ENCODE data around the gene GMNC. TPM values are rescaled to one million over a fixed set of nuclear protein-coding genes. Genes with fewer than 3 reads are reported as not detected.
"Not testable (repeated sequence)": the region's sequence is repeated elsewhere in the genome, so short reads cannot be mapped to it uniquely, and the experiment has no call there.

The GMNC gene
- total RNA-seq, 2 experiments from 2014 or later: not detected

DNA sequence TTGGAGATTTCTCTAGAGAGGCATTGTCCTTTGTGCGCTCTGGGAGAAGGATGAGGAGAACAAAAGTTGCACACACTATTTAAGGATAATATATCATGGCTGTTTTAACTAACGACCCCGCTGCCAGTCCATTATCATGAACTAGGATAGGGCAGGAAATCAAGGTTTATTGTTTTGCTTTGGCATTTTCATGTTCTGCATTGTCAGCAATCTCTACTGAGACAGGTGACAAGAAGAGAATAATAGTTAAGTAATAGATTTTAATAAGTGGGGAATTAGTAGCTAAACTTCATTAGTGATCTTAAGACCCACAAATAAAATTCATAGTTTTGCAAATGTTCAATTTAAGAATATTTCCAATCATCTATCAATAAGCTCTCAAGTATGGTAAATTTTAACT lies 20.6 kb upstream of the GMNC start:
- H3K79me2 ChIP-seq (ENCODE audit: insufficient read depth, low read depth, low read length): no peaks in the 10 kb centered on the region
- TF ChIP-seq, protein P1, sequence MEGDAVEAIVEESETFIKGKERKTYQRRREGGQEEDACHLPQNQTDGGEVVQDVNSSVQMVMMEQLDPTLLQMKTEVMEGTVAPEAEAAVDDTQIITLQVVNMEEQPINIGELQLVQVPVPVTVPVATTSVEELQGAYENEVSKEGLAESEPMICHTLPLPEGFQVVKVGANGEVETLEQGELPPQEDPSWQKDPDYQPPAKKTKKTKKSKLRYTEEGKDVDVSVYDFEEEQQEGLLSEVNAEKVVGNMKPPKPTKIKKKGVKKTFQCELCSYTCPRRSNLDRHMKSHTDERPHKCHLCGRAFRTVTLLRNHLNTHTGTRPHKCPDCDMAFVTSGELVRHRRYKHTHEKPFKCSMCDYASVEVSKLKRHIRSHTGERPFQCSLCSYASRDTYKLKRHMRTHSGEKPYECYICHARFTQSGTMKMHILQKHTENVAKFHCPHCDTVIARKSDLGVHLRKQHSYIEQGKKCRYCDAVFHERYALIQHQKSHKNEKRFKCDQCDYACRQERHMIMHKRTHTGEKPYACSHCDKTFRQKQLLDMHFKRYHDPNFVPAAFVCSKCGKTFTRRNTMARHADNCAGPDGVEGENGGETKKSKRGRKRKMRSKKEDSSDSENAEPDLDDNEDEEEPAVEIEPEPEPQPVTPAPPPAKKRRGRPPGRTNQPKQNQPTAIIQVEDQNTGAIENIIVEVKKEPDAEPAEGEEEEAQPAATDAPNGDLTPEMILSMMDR (conservative IDR thresholded peaks at IDR 0.05; ENCODE audit: low read length): no peak
- TF ChIP-seq EZH2phosphoT487 (IDR thresholded peaks at IDR 0.05; ENCODE audit: borderline replicate concordance, low read depth, low read length): no peak
- no peak overlapping the region for H3K4me3 ChIP-seq (ENCODE audit: low read depth, low read length, poor library complexity, severe bottlenecking)
- intact Hi-C loops (cut with micrococcal nuclease; ENCODE audit: unreplicated experiment): loop anchor here (10.0 kb wide), 3 partner anchors 352 to 1562 kb away; no protein-coding TSS in a partner anchor
- no peaks in the 10 kb centered on the region for H3K4me1 ChIP-seq (ENCODE audit: insufficient read depth, low read length, poor library complexity, severe bottlenecking)
- H3K36me3 ChIP-seq (ENCODE audit: insufficient read depth, low read length): no peaks in the 10 kb centered on the region
- CTCF ChIA-PET (ENCODE audit: unreplicated experiment): no interaction called here
- no peaks in the 10 kb centered on the region for H4K20me1 ChIP-seq (ENCODE audit: insufficient read depth, low read length)
- no peak overlapping the region for H3K27ac ChIP-seq (ENCODE audit: low read depth, low read length, poor library complexity, severe bottlenecking)
- POLR2A ChIA-PET: interaction anchor here (0.6 to 1.2 kb wide), 2 partner anchors 51 to 119 kb away, joined by 3 read pairs; no protein-coding TSS in a partner anchor
- H3K9me2 ChIP-seq (ENCODE audit: insufficient read depth, low read length): no peaks in the 10 kb centered on the region
- H2AFZ ChIP-seq (ENCODE audit: low read length): no peak overlapping the region
- no peaks in the 10 kb centered on the region for H3K9me3 ChIP-seq (ENCODE audit: low read length)
- no TSS peak for BruUV-seq (replicated peaks)
- DNase-seq (ENCODE audit: low spot score): no peak
- no peak overlapping the region for H3K4me2 ChIP-seq (ENCODE audit: low read length)

DNA sequence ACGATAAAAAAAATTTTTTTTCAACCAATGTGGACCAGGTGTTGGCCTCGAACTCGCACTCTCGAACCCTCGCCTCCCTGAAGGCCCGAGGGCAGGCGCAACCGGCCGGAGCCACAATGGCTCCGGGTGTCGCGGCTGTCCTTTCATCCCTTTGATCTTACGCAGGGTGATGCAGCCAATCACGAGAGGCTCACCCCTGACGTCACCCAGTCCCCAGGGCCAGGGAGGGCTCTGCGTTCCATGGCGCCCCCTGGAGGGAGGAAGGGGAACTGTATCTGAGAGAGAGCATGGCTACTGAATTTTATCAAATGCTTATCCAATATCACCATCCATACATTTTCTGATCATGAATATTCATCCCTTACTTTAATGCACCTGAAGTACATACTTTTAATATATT lies 15.4 kb upstream of the GMNC start:
- intact Hi-C loops (cut with micrococcal nuclease; ENCODE audit: unreplicated experiment): no loop called here
- Histone ChIP-seq H3K4me3 (ENCODE audit: low read depth, low read length, poor library complexity, severe bottlenecking) (no peak overlapping the region), H3K36me3 (ENCODE audit: insufficient read depth, low read length) (no peaks in the 10 kb centered on the region), H3K9me3 (ENCODE audit: low read length) (no peaks in the 10 kb centered on the region), H3K9me2 (ENCODE audit: insufficient read depth, low read length) (no peaks in the 10 kb centered on the region), H4K20me1 (ENCODE audit: insufficient read depth, low read length) (no peaks in the 10 kb centered on the region), H2AFZ (ENCODE audit: low read length) (no peak overlapping the region), H3K79me2 (ENCODE audit: insufficient read depth, low read depth, low read length) (no peaks in the 10 kb centered on the region), H3K4me2 (ENCODE audit: low read length) (no peak overlapping the region), H3K27ac (ENCODE audit: low read depth, low read length, poor library complexity, severe bottlenecking) (no peak overlapping the region), H3K4me1 (ENCODE audit: insufficient read depth, low read length, poor library complexity, severe bottlenecking) (no peaks in the 10 kb centered on the region)
- no TSS peak for BruUV-seq (replicated peaks)
- TF ChIP-seq EZH2phosphoT487 (IDR thresholded peaks at IDR 0.05; ENCODE audit: borderline replicate concordance, low read depth, low read length): no peak
- TF ChIP-seq, protein P1 (conservative IDR thresholded peaks at IDR 0.05; ENCODE audit: low read length): peak; percentile 76
- POLR2A ChIA-PET: no interaction called here
- CTCF ChIA-PET (ENCODE audit: unreplicated experiment): no interaction called here
- DNase-seq (ENCODE audit: low spot score): no peak

DNA sequence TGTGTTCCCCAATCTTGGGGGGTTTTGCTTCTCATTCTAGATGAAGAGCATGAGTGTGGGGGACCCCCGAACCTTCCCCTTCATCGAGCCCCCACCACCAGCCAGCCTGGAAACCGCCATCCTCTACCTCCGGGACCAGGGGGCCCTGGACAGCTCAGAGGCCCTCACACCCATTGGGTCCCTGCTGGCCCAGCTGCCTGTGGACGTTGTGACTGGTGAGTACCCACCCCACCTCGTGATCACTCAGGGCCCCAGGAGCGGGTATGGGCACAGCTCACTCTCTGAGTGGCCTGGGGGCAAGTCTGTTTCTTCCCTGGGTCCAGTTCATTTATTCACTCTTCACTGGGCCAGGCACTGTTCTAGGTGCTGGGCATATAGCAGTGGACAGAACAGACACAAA lies 13.9 kb upstream of the GMNC start:
- DNase-seq (ENCODE audit: low spot score); H3K4me3 ChIP-seq (ENCODE audit: low read depth, low read length, poor library complexity, severe bottlenecking); H3K27ac ChIP-seq (ENCODE audit: low read depth, low read length, poor library complexity, severe bottlenecking); H3K79me2 ChIP-seq (ENCODE audit: insufficient read depth, low read depth, low read length); H3K9me2 ChIP-seq (ENCODE audit: insufficient read depth, low read length); BruUV-seq (replicated peaks); POLR2A ChIA-PET; H2AFZ ChIP-seq (ENCODE audit: low read length); intact Hi-C loops (cut with micrococcal nuclease; ENCODE audit: unreplicated experiment); H3K4me2 ChIP-seq (ENCODE audit: low read length); H3K4me1 ChIP-seq (ENCODE audit: insufficient read depth, low read length, poor library complexity, severe bottlenecking); H3K9me3 ChIP-seq (ENCODE audit: low read length); H4K20me1 ChIP-seq (ENCODE audit: insufficient read depth, low read length); CTCF ChIA-PET (ENCODE audit: unreplicated experiment); H3K36me3 ChIP-seq (ENCODE audit: insufficient read depth, low read length): not testable (repeated sequence)

- H3K27ac ChIP-seq (ENCODE audit: low read depth, low read length, poor library complexity, severe bottlenecking); H3K4me1 ChIP-seq (ENCODE audit: insufficient read depth, low read length, poor library complexity, severe bottlenecking); H2AFZ ChIP-seq (ENCODE audit: low read length); CTCF ChIA-PET (ENCODE audit: unreplicated experiment); H3K36me3 ChIP-seq (ENCODE audit: insufficient read depth, low read length); H3K9me2 ChIP-seq (ENCODE audit: insufficient read depth, low read length); H3K9me3 ChIP-seq (ENCODE audit: low read length); H3K4me2 ChIP-seq (ENCODE audit: low read length); H3K4me3 ChIP-seq (ENCODE audit: low read depth, low read length, poor library complexity, severe bottlenecking); DNase-seq (ENCODE audit: low spot score); H4K20me1 ChIP-seq (ENCODE audit: insufficient read depth, low read length); H3K79me2 ChIP-seq (ENCODE audit: insufficient read depth, low read depth, low read length); BruUV-seq (replicated peaks); intact Hi-C loops (cut with micrococcal nuclease; ENCODE audit: unreplicated experiment): not testable (repeated sequence)
- POLR2A ChIA-PET: interaction anchor here (0.7 kb wide), 1 partner anchor 24 kb away, joined by 3 read pairs; no protein-coding TSS in a partner anchor
Measured at GRCh38 chr3:190875061-190875460, 12.6 kb upstream of the GMNC start.
